Ascending aorta (tissue), 2 donors: Measurements from ENCODE around the gene TPT1. TPM values are rescaled to one million over a fixed set of nuclear protein-coding genes. Genes with fewer than 3 reads are reported as not detected.
A peak's percentile ranks its signal among the peaks of the same experiment; 100 is the strongest.
"Not testable (repeated sequence)": the region's sequence is repeated elsewhere in the genome, so short reads cannot be mapped to it uniquely, and the experiment has no call there.

Experiments used
- DNase-seq, 2 donors: peaks; one replicate each; pipeline ENCODE4 v3.0.0-alpha.2; 2019; ENCODE audit warnings: low spot score in 2 of 2
- H3K27ac ChIP-seq, 2 donors: fragments of 200-600 bp; sonication (generic); one replicate each; pipeline ENCODE4 v1.5.1; 2016 to 2017; ENCODE audit warnings: mild to moderate bottlenecking in 1 of 2
- H3K27me3 ChIP-seq: fragments of 200-600 bp; sonication (generic); one replicate; pipeline ENCODE4 v1.5.1; 2017
- H3K36me3 ChIP-seq, 2 donors: fragments of 200-600 bp; sonication (generic); one replicate each; pipeline ENCODE4 v1.5.1; 2016
- H3K4me1 ChIP-seq, 2 donors: fragments of 200-600 bp; sonication (generic); one replicate each; pipeline ENCODE4 v1.5.1; 2016 to 2017; ENCODE audit warnings: mild to moderate bottlenecking in 1 of 2
- H3K4me3 ChIP-seq, 2 donors: fragments of 200-600 bp; sonication (generic); one replicate each; pipeline ENCODE4 v1.5.1; 2016 to 2017; ENCODE audit warnings: mild to moderate bottlenecking in 1 of 2
- H3K9me3 ChIP-seq, 2 donors: fragments of 200-600 bp; sonication (generic); one replicate each; pipeline ENCODE4 v1.5.1; 2016
- intact Hi-C: fragments of 100-400 bp; cut with DNase I; formaldehyde crosslinking; loops from one replicate; pipeline ENCODE4 v1.15.1; 2023
- total RNA-seq: library from RNA; depleted of rRNA; stranded (reverse); fragments of >200 nt; gene quantifications from one replicate; pipeline ENCODE4 v1.1.0, GENCODE V29; 2016
- TF ChIP-seq, protein P1 (sequence below), 3 experiments: fragments of 200-600 bp in 2 of 3; fragments of 450-650 bp in 1 of 3; sonication (generic) in 2 of 3; IDR thresholded peaks; one replicate each; pipeline ENCODE4 v1.5.1; 2016 to 2019; ENCODE audit warnings: antibody characterized with exemption in 3 of 3, mild to moderate bottlenecking in 1 of 3, moderate library complexity in 1 of 3

The TPT1 gene
- 2,079 TPM for total RNA-seq

DNA sequence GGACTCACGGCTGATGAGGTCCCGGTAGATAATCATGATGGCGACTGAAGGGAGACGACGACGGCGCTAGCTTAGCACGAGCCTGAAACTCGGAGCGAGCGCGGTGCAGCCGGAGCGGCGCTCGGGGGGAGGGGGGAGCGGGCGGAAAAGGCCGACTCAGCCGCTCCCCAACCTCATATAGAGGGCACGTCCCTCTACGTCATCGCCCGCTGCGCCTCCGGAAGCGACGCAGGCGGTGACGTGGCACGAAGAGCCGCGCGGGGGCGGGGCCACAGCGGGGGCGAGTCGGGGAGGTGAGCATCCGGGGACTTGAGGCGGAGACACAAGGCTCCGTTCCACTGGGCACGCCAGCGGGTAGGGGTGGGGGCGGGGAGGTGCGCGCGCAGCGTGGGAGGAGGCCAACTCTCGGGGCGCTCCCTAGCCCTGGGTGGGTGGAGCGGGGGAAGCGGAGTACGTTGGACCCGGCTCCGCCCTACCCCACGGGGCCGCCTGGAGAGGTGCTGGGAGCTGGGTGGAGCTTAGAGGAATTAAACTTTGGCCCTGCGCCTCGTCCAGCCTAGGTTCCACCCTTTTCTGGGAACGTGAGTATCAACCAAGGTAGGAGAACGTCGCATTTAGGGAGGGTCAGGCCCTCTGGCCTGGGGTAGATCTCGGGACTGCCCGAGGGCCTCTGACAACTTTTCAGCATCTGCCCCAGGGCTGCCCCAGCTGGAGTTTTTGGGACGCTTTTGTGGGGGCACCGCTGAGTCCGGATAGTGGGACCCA lies at the start of gene TPT1:
TSS of gene TPT1 (minus strand) at position 150 of the 765 bp plus-strand sequence. CDS start at position 36, 114 bp downstream.
- peaks cover 44 to 52% of the 10 kb centered on the region in 2 donors for H3K36me3 ChIP-seq
- DNase-seq: peak; percentile 97 to 100
- peak within 1 kb of the TSS; percentile 90 to 93 for H3K4me3 ChIP-seq
- peak within 1 kb of the TSS; percentile 99 to 100 for H3K27ac ChIP-seq
- H3K4me1 ChIP-seq: peaks cover 6 to 31% of the 10 kb centered on the region in 2 donors
- H3K9me3 ChIP-seq: no peaks in the 10 kb centered on the region
- no peaks in the 10 kb centered on the region for H3K27me3 ChIP-seq
- intact Hi-C loops: loop anchor here (2.0 to 10.0 kb wide), 4 partner anchors 30 to 424 kb away; partner anchors contain the start of genes COG3 and SLC25A30
- TF ChIP-seq, protein P1, sequence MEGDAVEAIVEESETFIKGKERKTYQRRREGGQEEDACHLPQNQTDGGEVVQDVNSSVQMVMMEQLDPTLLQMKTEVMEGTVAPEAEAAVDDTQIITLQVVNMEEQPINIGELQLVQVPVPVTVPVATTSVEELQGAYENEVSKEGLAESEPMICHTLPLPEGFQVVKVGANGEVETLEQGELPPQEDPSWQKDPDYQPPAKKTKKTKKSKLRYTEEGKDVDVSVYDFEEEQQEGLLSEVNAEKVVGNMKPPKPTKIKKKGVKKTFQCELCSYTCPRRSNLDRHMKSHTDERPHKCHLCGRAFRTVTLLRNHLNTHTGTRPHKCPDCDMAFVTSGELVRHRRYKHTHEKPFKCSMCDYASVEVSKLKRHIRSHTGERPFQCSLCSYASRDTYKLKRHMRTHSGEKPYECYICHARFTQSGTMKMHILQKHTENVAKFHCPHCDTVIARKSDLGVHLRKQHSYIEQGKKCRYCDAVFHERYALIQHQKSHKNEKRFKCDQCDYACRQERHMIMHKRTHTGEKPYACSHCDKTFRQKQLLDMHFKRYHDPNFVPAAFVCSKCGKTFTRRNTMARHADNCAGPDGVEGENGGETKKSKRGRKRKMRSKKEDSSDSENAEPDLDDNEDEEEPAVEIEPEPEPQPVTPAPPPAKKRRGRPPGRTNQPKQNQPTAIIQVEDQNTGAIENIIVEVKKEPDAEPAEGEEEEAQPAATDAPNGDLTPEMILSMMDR (IDR thresholded peaks at IDR 0.05): no peak

DNA sequence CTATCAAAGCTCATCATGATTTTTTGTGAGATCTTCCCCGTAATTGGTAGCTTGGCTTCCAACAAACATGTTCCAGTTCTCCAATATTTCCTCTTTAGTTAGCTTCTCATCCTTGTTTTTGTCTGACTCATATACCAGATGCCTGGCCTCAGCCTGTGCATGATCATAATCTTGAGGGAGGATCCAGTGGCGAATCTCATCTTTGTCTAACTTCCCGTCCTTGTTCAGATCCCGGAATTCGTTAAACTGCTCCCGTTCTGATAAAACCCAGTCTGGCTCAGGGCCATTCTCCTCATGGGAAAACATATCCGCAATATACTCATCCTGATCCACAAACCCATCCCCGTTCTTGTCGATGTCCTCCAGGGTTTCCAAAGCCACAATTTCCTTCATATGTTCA lies 49.4 kb upstream of the TPT1 start:
- DNase-seq, H3K27me3 ChIP-seq, intact Hi-C loops, H3K4me3 ChIP-seq, H3K4me1 ChIP-seq, H3K9me3 ChIP-seq, H3K27ac ChIP-seq: not testable (repeated sequence)
- peaks cover 4 to 34% of the 10 kb centered on the region in 2 donors for H3K36me3 ChIP-seq

- H3K36me3 ChIP-seq: peaks cover 3 to 46% of the 10 kb centered on the region in 2 donors
- H3K4me1 ChIP-seq: no peaks in the 10 kb centered on the region
- DNase-seq: no peak
- H3K9me3 ChIP-seq: no peaks in the 10 kb centered on the region
- intact Hi-C loops: no loop called here
- no peak overlapping the region for H3K4me3 ChIP-seq
- H3K27ac ChIP-seq: no peak overlapping the region
- no peaks in the 10 kb centered on the region for H3K27me3 ChIP-seq
- TF ChIP-seq, protein P1 (IDR thresholded peaks at IDR 0.05): no peak
Measured at GRCh38 chr13:45388664-45389063, 47.7 kb upstream of the TPT1 start.

DNA sequence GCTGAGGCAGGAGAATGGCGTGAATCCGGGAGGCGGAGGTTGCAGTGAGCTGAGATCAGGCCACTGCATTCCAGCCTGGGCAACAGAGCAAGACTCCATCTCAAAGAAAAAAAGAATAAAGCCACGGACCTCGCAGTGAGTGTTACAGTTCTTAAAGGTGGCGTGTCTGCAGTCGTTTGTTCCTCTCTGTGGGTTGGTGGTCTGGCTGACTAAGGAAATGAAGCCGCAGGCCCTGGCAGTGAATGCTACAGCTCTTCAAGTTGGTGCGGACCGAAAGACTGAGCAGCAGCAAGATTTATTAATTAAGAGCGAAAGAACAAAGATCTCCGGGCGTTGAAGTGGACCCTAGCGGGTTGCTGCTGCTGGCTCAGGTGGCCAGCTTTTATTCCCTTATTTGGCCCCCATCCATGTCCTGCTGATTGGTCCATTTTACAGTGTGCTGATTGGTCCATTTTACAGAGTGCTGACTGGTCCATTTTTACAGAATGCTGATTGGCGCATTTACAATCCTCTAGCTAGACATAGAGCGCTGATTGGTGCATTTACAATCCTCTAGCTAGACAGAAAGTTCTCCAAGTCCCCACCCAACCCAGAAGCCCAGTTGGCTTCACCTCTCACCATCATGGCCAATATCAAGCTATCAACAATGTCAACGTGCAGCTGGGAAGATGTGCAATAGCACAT lies 46.1 kb upstream of the TPT1 start:
- H3K4me1 ChIP-seq, intact Hi-C loops, H3K4me3 ChIP-seq, DNase-seq, H3K27ac ChIP-seq, H3K9me3 ChIP-seq, H3K27me3 ChIP-seq: not testable (repeated sequence)
- peaks cover 3 to 40% of the 10 kb centered on the region in 2 donors for H3K36me3 ChIP-seq

DNA sequence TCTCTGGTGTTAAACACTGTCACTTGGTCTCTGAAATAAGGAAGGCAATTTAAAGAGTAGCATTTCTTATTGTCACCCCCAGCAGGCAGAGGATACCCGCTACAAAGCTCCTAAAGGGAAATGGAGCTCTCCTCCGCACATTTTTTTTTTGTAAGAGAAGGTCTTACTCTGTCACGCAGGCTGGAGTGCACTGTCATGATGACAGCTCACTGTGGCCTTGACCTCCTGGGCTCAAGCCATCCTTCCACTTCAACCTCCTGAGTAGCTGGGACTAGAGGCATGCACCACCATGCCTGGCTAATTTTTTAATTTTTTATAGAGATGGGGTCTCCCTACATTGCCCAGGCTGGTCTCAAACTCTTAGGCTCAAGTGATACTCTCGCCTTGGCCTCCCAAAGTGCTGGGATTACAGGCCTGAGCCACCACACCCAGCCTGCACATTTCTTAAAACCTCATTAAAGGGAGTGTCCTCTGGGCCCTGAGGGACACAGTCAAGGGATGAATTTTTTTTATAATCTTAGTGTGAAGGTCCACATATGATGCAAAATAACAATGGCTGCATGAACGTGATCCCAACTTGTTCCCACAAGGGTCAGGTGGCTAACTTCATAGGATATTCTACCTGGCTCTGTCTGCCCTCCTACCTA lies 45.0 kb upstream of the TPT1 start:
- peaks cover 3 to 35% of the 10 kb centered on the region in 2 donors for H3K36me3 ChIP-seq
- TF ChIP-seq, protein P1 (IDR thresholded peaks at IDR 0.05): no peak
- no peaks in the 10 kb centered on the region for H3K9me3 ChIP-seq
- DNase-seq: no peak
- no peak overlapping the region for H3K27ac ChIP-seq
- H3K27me3 ChIP-seq: no peaks in the 10 kb centered on the region
- H3K4me3 ChIP-seq: no peak overlapping the region
- H3K4me1 ChIP-seq: no peaks in the 10 kb centered on the region
- intact Hi-C loops: no loop called here

- no peak overlapping the region for H3K27ac ChIP-seq
- peaks cover 3 to 35% of the 10 kb centered on the region in 2 donors for H3K36me3 ChIP-seq
- H3K9me3 ChIP-seq: no peaks in the 10 kb centered on the region
- intact Hi-C loops: no loop called here
- no peak overlapping the region for H3K4me3 ChIP-seq
- no peak for DNase-seq
- no peaks in the 10 kb centered on the region for H3K27me3 ChIP-seq
- no peaks in the 10 kb centered on the region for H3K4me1 ChIP-seq
- TF ChIP-seq, protein P1 (IDR thresholded peaks at IDR 0.05): no peak
Measured at GRCh38 chr13:45385320-45385719, 44.3 kb upstream of the TPT1 start.
